ENCODE data around the gene RUFY1.
A peak's percentile ranks its signal among the peaks of the same experiment; 100 is the strongest.

The RUFY1 gene

GRCh38 chr5:179605026-179605833 is 54.9 kb downstream of the RUFY1 start:
- DNase-seq = no peak

DNA sequence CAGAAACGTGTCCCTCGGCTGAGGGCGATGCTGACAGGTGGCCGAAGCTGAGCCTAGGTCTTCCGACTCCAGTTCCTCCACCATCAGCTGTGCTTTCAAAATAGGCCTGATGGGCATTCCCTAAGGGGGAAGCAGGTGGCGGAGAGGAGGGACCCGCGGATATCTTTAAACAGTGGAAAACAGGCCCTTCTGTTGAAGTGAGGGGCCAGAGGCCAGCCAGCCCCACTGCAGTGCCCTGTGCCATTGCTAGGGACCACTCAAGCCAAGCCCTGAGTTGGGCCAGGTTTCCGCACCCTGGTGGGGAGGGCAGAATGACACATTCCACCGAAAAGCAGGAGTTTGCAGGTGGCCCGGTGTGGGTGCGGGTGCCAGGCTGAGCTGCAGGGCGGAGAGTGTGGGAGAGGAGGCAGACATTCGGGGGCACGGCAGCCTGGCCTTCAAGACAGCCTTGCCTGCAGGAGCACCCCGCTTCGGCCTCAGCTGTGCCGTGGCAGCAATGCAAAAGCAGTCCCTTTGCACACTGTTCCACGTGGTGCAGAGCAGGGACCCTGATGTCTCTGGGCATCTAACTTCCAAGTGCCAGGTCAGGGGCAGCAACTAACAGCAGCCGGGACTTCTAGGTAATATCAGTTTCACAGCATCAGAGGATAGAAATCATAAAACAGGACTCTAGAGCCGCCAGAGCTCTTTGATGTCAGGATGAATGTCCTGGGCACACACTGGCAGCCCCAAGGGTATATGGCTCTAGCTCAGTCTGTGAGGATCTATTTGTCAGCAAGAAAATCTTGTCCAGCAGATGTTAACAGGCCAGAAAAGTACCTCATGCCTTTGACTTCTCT is 55.9 kb downstream of the RUFY1 start:
- no peak for DNase-seq

GRCh38 chr5:179606910-179607159 is 56.5 kb downstream of the RUFY1 start:
- DNase-seq = no peak

DNA sequence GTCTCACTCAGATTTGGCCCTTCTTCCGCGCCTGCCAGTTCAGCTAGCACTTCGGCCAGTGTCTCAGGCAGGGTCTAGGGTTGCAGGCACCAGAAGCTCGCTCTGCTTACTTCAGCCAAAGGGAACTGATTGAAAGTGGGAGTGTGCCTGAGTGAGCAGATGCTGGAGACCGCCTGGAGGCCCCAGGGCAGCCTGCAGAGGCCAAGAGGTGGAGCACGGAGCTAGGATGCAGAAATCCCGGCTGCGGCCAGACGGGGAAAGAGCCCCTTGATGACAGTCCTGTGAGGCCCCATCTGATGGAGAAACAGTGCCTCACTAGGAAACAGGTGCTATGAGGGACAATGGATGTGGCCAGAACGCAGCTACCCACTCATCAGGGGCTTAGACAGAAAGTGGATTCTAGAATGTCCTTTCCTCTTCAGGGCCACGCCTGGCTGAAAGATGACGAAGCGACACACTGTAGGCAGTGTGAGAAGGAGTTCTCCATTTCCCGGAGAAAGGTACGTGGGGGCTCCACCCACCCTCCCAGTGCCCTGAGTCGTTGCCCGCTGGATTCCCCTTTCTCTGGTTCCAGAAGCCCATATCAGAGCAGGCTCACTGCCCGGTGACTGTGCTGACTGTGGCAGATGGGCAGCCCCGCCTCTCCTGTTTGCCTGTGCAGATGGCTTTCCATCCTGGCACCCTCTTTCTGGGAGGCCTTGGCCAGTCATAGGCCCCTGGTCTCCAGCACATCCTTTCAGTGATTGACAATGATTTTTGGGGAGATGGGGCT is 57.0 kb downstream of the RUFY1 start:
- no peak for DNase-seq

GRCh38 chr5:179608131-179608581 is 57.8 kb downstream of the RUFY1 start:
- peak; percentile 60 for DNase-seq

DNA sequence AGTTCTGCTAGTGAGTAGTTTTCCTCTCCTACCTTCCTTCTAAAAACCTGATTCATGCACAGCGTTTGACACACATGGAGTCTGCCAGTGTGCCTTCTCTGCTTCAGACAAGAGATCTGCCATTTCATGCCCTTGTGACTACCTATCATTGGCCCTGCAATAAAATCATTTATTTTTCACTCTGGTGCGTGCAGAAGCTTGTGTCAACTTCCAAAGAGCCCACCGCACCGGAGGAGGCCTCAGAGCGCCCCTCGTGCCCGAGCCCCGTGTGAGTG is 59.4 kb downstream of the RUFY1 start:
- DNase-seq = no peak

DNA sequence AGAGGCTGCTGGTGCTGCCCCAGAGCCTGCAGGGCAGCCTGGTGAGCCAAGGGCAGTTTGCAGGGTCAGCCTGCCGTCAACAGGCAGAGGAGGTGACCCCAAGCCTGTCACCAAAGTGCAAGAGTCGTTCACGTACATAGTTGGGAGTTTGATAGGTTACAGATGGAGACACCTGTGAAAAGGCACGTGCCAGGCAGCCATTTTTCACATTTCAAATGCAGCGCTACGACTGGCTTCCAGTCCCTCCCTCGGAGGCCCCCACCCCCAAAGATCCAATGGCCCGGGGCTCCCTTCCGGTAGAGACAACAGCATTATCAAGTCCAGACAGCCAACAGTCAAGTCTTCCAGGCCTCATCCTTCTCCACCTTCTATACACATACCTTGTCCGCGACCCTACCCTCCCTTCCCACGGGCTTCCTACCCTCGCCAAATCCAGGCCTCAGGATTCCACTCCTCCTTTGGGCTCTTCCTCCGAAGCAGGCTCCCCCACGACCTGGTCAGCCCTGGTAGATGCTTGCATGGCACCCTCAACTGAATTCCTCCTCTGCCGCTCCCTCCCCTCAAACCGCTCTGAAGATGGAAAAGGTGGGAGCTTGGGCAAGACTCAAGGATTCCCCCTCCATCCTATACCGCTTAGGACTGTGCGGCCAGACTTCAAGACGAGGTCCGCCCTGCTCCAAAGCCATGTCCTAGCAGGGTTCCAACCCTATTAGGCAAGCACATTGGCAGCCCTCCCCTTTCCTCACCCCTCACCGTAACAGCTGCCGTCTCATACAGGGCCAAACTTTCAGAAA is 60.0 kb downstream of the RUFY1 start:
- no peak for DNase-seq

DNA sequence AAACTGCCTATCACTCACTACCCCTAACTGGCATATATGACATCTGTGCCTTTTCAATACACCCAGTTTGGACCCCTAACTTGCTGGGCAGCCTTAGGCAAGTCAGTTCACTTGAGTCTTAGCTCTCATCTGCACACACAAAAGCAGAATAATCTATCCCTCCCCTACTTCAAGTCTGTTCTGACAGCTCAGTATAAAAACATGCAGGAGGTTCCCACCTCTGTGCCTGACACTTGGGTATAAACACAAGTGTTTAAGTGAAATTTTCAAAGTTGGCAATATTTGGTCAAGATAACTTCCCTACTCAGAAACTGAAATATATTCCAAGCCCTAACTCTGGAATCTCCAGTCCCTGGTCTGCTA is 60.5 kb downstream of the RUFY1 start:
- DNase-seq = no peak

DNA sequence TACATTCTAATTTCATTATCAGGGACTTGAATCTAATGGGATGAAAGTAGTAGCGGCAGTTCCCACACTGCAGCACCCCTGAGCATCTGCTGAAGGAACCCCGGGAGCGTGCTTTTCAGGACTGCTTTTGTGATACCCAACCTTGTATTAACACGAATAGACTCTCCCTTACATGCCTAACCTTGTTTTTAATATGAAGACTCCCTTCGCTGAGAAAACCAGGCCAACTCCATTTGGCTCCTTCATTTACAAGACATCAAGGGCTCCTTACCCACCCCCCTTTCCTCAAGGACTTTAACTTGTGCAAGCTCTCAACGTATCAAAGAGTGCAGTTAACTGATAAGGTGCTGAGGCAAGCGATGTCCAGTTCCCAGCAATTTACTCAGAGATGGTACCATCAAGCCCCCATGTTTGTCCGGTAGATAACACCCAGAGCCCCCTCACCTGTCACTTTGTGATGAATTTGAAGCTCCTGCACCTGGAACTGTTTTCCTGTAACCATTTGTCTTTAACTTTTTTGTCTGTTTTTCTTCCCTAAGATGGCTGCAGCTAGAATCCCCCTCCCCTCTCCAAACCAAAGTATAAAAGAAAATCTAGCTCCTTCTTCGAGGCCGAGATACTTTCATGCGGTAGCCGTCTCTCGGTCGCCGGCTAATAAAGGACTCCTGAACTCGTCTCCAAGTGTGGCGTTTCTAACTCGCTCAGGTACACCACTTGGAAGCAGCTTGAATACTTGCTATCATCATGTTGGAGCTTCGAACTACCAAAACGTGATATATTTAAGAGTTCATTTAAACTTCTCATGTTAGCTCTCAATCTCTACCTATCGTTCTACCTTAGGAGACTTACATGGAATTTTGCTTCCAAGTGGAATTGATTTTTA is 62.5 kb downstream of the RUFY1 start:
- no peak for DNase-seq

GRCh38 chr5:179613460-179614071 is 63.2 kb downstream of the RUFY1 start:
- no peak for DNase-seq

GRCh38 chr5:179614745-179615144 is 64.4 kb downstream of the RUFY1 start:
- DNase-seq = no peak

- no peak for DNase-seq
Observed at GRCh38 chr5:179615203-179615602, 64.8 kb downstream of the RUFY1 start.

DNA sequence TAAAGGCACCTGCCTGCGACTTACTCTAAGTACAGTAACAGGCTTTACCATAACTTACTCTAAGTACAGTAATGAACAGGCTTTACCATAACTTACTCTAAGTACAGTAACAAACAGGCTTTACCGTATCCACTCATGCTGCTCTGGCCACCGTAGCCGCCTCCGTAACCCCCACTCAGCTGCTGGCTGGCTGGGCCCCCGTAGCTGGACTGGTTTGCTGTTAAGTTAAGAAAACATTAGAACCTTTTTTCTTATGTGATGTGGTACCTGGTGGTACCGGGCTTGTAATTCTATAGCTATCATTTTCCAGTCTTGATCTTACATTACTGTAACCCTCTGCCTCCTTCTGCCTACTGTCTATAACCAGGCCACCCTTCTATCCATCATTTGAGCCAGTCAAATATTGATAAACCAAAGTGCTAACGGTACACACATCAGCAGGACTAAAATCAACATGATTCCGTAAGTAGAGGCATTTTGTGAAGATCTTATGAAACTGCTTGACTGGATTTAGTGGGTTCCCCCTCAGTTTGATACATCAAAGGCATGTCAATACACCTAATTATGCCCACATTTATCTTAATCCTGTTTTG is 65.7 kb downstream of the RUFY1 start:
- no peak for DNase-seq

GRCh38 chr5:179617930-179618329 is 67.6 kb downstream of the RUFY1 start:
- DNase-seq = no peak

DNA sequence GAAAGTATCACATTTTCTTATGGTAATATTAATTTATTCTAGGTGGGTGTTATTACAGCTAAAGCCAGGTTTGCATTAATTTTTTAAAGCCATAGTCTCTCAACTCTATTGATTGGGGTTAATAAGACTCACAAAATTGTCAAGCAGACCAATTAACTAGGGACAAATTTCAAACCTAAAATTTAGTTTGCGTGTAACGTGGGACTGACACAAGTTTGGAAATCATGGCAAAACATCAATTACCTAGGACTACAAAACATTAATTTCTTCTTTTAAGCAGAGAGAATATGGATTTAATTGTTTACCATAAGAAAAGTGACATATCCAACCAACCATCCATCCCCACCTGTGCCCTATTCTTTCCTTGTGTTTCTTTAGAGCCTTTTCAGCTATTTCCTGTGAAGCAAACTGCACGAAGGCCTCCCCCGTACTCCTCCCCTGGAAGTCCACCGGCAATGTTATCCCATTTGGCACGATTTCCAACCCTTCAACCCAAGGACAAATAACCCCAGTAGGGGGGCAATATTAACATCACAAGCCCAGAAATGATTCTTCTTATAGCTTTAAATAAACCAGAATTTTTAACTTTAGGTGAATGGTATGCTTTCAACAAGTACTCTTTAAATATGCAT is 68.7 kb downstream of the RUFY1 start:
- DNase-seq = no peak

DNA sequence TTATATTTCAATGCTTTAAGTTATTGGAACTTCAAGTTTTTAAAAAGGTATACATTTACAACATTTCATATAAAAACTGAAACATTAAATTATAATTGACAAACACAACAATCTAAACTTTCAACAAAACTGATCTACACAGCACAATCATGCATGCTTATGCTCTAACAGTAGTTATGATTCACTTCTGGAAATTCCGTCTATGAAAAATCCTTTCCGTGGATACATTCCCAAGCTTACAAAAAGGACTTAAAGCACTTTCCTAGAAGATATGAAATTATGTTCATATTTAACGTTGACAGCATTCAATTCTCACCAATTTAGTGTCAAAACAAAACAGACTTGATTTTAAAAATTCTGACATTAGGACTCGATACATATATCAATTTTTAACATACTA is 69.4 kb downstream of the RUFY1 start:
- no peak for DNase-seq

DNA sequence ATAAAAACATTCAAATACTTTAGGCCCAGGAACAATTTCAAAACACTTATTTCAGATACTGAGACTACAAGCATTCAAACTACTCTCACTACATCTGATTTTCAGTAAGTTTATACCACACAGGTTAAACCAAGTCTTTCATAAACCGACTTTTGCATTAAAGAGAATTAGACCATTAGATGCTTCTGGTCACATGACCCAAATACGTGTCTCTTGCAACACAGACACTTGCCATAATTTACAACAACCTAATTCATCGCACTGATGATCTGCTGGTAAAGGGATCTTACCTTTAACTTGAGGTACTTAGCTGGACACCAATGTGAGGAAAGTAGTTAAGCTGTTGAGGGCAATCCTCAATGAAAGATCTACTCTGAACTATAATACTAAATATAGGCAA is 69.9 kb downstream of the RUFY1 start:
- DNase-seq = no peak

- DNase-seq = no peak
Observed at GRCh38 chr5:179620703-179621350, 70.5 kb downstream of the RUFY1 start.

- no peak for DNase-seq
Observed at GRCh38 chr5:179621551-179622214, 71.3 kb downstream of the RUFY1 start.
